Measurements from ENCODE around the gene LIMS2. TPM values are rescaled to one million over a fixed set of nuclear protein-coding genes. Genes with fewer than 3 reads are reported as not detected.

The LIMS2 gene
- total and polyA plus RNA-seq, 8 donors: 22.4 to 122 (median 27.3) TPM

DNA sequence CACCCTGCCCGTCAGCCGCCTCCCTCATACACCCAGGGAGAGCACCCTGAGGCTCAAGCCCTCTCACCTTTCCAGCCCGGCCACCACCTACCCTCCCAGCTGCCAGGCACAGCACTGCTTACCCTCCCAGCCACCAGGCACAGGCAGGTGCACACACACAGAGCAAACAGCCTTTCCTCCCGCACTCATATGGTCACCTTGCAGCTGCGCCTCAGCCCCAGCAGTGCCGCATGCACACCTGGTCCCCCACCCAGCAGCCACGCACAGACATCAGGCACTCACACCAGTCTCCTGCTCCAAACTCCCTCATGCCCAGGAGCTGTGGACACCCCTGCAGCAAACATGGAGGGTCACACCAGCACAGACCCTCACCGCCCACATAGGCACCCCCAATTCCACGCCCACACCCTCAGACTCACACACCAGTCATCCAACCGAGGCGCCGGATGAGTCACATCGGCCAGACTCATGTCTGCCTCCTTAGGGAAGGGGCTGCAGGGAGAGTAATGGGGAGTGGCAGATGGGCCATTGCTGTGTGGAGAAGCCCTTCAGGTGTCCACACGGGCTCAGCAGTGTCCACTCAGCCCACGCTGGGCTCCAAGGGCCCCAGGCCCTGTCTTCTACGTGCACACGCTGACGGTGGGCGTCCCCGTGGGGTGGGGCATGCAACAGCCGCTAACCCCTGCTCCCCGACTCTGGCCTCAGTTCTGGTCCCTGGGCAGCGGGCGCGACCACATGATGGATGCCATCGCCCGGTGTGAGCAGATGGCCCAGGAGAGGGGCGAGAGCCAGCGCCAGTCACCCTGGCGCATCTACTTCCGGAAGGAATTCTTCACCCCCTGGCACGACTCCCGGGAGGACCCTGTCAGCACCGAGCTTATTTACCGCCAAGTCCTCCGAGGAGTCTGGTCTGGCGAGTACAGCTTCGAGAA, 51.7 kb downstream of the LIMS2 start:
- H3K4me1 ChIP-seq: no peaks in the 10 kb centered on the region
- DNase-seq (peak in 2 of 4 donors; percentile 28 to 71), ATAC-seq (no peak)
- no peak for TF ChIP-seq CTCF (IDR thresholded peaks at IDR 0.05)
- H3K27me3 ChIP-seq: no peaks in the 10 kb centered on the region
- no peak overlapping the region for H3K27ac ChIP-seq
- no peaks in the 10 kb centered on the region for H3K9me3 ChIP-seq
- no peak overlapping the region for H3K4me3 ChIP-seq
- H3K36me3 ChIP-seq: no peaks in the 10 kb centered on the region
- intact Hi-C loops (cut with DNase I): no loop called here

DNA sequence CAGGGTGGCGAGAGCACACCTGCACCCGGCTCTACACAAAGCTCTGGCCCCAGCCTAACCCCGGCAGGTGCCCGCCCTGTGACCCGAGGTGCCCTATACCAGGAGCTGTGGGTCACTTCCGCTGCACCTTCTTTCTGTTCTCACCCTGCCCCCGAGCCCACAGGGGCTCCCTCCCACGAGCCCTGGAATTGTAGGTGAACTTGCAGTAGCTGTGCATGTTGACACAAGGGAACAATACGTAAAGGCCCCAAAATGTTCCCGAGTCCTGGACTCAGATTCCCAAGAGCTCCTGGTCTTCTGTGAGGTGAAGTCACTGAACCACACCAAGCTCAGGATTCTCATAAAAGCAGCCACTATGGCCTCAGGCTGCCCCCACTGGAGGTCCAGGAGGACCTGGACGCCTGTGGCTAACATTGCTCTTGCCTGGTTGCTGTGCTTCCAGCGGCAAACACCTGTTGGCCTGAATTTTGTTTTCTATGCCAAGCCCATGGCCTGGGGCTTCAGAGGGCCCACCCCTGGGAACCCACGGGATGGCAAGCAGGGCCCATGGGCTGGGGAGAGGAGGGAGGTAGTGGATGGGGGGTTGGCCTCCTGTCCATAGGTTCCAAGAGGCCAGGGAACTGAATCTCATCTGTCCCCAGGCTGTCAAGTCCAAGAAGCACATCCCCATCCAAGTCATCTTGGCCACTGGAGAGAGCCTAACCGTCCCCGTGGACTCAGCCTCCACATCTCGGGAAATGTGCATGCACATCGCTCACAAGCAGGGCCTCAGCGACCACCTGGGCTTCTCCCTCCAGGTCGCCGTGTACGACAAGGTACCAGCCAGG, 52.6 kb downstream of the LIMS2 start:
- H3K36me3 ChIP-seq: no peaks in the 10 kb centered on the region
- no peaks in the 10 kb centered on the region for H3K4me1 ChIP-seq
- H3K9me3 ChIP-seq: no peaks in the 10 kb centered on the region
- intact Hi-C loops (cut with DNase I): no loop called here
- no peaks in the 10 kb centered on the region for H3K27me3 ChIP-seq
- no peak overlapping the region for H3K27ac ChIP-seq
- no peak for ATAC-seq
- peak in 1 of 4 donors; percentile 16 for DNase-seq
- no peak overlapping the region for H3K4me3 ChIP-seq
- no peak for TF ChIP-seq CTCF (IDR thresholded peaks at IDR 0.05)

GRCh38 chr2:127621981-127622431, 53.3 kb downstream of the LIMS2 start:
- intact Hi-C loops (cut with DNase I): no loop called here
- H3K4me3 ChIP-seq: no peak overlapping the region
- no peaks in the 10 kb centered on the region for H3K27me3 ChIP-seq
- H3K4me1 ChIP-seq: no peaks in the 10 kb centered on the region
- no peak overlapping the region for H3K27ac ChIP-seq
- TF ChIP-seq CTCF (IDR thresholded peaks at IDR 0.05): no peak
- H3K36me3 ChIP-seq: no peaks in the 10 kb centered on the region
- H3K9me3 ChIP-seq: no peaks in the 10 kb centered on the region
- no peak for ATAC-seq
- peak in 1 of 4 donors; percentile 19 for DNase-seq

DNA sequence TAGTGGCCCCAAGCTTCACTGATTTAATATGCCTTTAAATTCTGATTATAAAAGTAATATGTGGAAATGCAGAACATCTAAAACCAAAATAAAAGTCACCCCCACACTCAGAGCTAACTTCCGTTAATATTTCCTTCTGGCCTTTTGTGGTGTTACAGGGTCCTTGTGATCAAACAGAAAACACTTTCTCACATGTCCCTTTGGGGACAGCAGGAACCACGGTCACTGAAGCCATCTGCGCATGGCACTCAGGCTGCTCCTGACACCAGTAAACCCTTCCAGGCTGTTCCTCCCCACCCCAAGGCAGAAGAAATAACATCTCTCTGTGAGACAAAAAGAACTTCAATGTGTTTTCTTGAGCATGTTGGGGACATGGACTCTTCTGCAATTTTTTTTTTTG, 54.5 kb downstream of the LIMS2 start:
- DNase-seq (no peak), ATAC-seq (no peak)

More for the DNA sequence above, 54.5 kb downstream of the LIMS2 start:
- intact Hi-C loops (cut with DNase I): no loop called here
- no peak overlapping the region for H3K4me3 ChIP-seq
- H3K4me1 ChIP-seq: no peaks in the 10 kb centered on the region
- H3K9me3 ChIP-seq: no peaks in the 10 kb centered on the region
- H3K36me3 ChIP-seq: no peaks in the 10 kb centered on the region
- TF ChIP-seq CTCF (IDR thresholded peaks at IDR 0.05): no peak
- H3K27me3 ChIP-seq: no peaks in the 10 kb centered on the region
- H3K27ac ChIP-seq: no peak overlapping the region

All from left lung (tissue), 10 donors.